Umbilical cord (tissue), 2 donors: Measurements from ENCODE around the gene BBOF1. TPM values are rescaled to one million over a fixed set of nuclear protein-coding genes. Genes with fewer than 3 reads are reported as not detected.
A peak's percentile ranks its signal among the peaks of the same experiment; 100 is the strongest.
"Not testable (repeated sequence)": the region's sequence is repeated elsewhere in the genome, so short reads cannot be mapped to it uniquely, and the experiment has no call there.

Experiments used
- DNase-seq: peaks from one replicate; pipeline ENCODE4 v3.0.0-alpha.2; 2015; ENCODE audit warnings: low spot score
- total RNA-seq: library from RNA; depleted of rRNA; stranded (reverse); fragments of >200 nt; gene quantifications from one replicate; pipeline ENCODE4 v1.2.3, GENCODE V29; 2014; ENCODE audit warnings: low replicate concordance; ENCODE audit not compliant: insufficient read depth

Gene BBOF1
- 10.1 TPM for total RNA-seq

GRCh38 chr14:74018586-74019407 is at the start of gene BBOF1, which contains the start of gene ENTPD5:
Gene BBOF1 (plus strand): TSS chr14:74019349. CDS start chr14:74019479, 130 bp downstream.
Gene ENTPD5 (minus strand): TSS chr14:74019288. CDS start chr14:73988102, 31,186 bp downstream.
- peak; percentile 85 for DNase-seq

- no peak for DNase-seq
Measured at GRCh38 chr14:73973497-73973896, 45.7 kb upstream of the BBOF1 start.

- no peak for DNase-seq
Measured at GRCh38 chr14:73976125-73976524, 43.0 kb upstream of the BBOF1 start.

- DNase-seq = no peak
Measured at GRCh38 chr14:73977896-73978295, 41.3 kb upstream of the BBOF1 start.

GRCh38 chr14:73988065-73988464 is 31.1 kb upstream of the BBOF1 start:
- no peak for DNase-seq

- not testable (repeated sequence) for DNase-seq
Measured at GRCh38 chr14:73988656-73989055, 30.5 kb upstream of the BBOF1 start.

- DNase-seq = no peak
Measured at GRCh38 chr14:73991092-73991491, 28.1 kb upstream of the BBOF1 start.

GRCh38 chr14:73994926-73995325 is 24.2 kb upstream of the BBOF1 start:
- not testable (repeated sequence) for DNase-seq

- DNase-seq = no peak
Measured at GRCh38 chr14:73995977-73996378, 23.2 kb upstream of the BBOF1 start.

- no peak for DNase-seq
Measured at GRCh38 chr14:73996731-73997107, 22.4 kb upstream of the BBOF1 start.

- DNase-seq = no peak
Measured at GRCh38 chr14:73997108-73997943, 21.8 kb upstream of the BBOF1 start.

GRCh38 chr14:73997944-73998447 is 21.2 kb upstream of the BBOF1 start:
- DNase-seq = no peak

- DNase-seq = no peak
Measured at GRCh38 chr14:73998726-73999125, 20.4 kb upstream of the BBOF1 start.

- DNase-seq = not testable (repeated sequence)
Measured at GRCh38 chr14:74005664-74006063, 13.5 kb upstream of the BBOF1 start.

- no peak for DNase-seq
Measured at GRCh38 chr14:74008843-74009499, 10.2 kb upstream of the BBOF1 start.

GRCh38 chr14:74014299-74014698 is 4.8 kb upstream of the BBOF1 start:
- DNase-seq = no peak

GRCh38 chr14:74015176-74015575 is 4.0 kb upstream of the BBOF1 start:
- DNase-seq = no peak

GRCh38 chr14:74015963-74016362 is 3.2 kb upstream of the BBOF1 start:
- no peak for DNase-seq

- no peak for DNase-seq
Measured at GRCh38 chr14:74018174-74018585, 969 bp upstream of the BBOF1 start.

- DNase-seq = peak; percentile 59
Measured at GRCh38 chr14:74019408-74020137, 424 bp downstream of the BBOF1 start.

- no peak for DNase-seq
Measured at GRCh38 chr14:74022346-74022745, 3.2 kb downstream of the BBOF1 start.
